GM21447 (cell line): ENCODE data around the gene PPP2CA.
A peak's percentile ranks its signal among the peaks of the same experiment; 100 is the strongest.
"Not testable (repeated sequence)": the region's sequence is repeated elsewhere in the genome, so short reads cannot be mapped to it uniquely, and the experiment has no call there.

Source experiments
- ATAC-seq: cut with Tn5 transposase; IDR thresholded peaks from one replicate; pipeline ENCODE4 v1.9.1; 2021; ENCODE audit not compliant: unreplicated experiment

PPP2CA gene

DNA sequence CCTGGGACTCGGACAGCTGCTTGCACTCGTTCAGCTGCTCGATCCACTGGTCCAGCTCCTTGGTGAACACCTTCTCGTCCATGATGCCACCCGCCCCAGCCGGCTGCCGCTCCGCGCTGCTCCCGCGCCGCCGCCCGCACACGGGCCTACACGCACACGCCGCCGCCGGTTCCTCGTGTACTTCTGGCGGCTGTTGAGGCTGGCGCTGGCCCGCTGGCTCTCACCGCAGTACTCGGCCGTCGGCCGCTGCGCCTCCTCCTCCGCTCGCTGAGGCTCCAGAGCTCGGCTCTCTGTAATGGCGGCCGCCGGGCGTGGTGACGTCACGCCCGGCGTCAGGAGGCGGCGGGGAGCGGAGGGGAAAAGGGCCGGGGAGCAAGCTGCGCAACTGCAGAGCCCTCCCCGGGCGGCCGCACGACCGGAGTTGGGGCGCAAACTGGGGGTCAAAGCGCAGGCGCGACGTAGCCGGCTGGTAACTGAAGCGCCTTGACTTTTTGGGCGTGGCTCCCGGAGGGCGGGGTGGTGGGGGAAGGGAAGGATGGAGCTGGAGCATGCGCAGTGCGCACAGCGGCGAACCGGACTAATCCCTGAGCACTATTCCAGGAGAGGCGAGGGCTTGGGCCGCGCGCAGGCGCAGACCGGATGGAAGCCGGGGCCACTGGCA lies at the start of gene PPP2CA:
Gene PPP2CA (minus strand): TSS at position 294 of the 661 bp plus-strand sequence. CDS start 212 bp downstream, at position 82.
- ATAC-seq: peak; percentile 77

DNA sequence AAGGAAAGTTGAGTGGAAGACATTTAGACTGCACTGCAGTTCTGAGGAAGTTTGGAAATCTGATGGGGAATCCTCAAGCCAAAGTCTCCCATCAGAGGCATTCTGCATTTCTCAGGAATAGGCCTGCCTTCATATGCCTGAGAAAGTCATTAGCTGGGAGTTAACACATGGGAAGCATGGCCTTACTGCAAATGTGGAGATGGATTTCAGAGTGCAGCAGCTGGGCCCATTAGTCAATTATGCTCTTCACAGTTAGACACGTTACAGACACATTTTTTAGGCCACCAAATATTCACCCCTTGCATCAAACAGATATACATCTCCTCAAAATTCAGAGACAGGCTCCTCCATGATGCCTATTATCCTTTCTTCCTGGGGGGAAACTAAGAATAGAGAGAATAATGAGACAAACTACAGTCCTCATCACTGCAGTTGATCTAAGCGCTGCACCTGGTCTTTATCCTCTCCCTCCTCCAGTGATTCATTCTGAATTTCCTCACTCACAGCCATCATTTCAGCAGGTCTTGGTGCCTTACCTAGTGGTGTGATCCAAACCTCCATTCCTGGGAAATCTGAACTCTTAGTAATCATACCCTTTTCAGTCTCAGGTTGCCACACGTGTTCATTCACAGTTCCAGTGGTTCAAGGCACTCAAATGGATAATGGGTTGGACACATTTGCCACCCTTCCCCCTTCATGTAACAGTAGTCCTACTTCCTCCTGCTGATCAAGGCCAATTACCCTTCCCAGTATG lies 47.9 kb upstream of the PPP2CA start:
- ATAC-seq: no peak

DNA sequence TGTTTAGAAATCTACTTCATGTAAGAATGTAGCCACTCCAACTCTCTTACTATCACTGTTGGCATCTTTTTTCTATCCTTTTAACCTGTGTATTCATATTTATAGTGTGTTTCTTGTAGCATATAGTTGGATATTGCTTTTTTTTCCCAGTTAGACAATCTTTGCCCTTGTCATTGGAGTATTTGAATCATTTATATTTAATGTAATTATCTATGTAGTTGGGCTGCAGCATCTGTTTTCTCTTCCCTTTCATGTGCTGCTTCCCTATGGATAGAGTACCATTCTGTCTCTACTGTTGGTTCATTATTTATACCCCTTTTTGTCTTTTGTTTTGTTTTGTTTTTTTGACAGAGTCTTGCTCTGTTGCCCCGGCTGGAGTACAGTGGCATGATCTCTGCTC lies 45.2 kb upstream of the PPP2CA start:
- ATAC-seq: no peak

DNA sequence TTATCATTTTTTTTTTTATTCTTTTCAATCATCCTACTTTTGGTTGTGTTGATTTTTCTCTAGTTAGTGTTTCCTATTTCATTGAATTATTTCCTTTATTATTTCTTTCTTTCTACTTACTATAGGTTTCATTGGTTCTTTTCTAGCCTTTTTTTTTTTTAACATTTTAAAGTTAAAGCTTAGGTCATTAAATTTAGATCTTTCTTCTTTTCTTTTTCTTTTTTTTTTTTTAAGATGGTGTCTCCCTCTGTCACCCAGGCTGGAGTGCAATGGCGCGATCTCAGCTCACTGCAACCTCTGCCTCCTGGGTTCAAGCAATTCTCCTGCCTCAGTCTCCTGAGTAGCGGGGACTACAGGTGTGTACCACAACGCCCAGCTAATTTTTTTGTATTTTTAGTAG lies 43.0 kb upstream of the PPP2CA start:
- ATAC-seq: no peak

DNA sequence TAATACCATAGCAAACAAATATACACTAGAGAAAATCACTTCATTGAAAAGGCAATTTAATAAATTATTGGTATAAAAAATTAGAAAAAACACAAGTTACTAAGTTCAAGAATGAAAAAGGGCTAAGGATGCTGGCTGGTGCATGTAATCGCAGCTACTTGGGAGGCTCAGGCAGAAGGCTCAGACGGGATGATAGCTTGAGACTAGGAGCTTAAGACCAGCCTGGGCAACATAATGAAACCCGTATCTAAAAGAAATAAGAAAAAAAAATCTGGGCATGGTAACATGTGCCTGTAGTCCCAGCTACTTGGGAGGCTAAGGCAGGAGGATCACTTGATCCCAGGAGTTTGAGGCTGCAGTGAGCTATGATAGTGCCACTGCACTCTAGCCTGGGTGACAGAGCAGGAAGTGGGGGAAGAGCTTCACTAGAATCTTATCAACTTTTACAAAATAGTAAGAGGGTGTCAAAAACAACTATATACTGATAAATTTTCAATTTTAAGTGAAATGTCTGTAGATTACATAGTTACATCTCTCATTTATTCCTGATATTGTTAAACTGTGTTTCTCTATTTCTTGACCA lies 42.2 kb upstream of the PPP2CA start:
- ATAC-seq: no peak

DNA sequence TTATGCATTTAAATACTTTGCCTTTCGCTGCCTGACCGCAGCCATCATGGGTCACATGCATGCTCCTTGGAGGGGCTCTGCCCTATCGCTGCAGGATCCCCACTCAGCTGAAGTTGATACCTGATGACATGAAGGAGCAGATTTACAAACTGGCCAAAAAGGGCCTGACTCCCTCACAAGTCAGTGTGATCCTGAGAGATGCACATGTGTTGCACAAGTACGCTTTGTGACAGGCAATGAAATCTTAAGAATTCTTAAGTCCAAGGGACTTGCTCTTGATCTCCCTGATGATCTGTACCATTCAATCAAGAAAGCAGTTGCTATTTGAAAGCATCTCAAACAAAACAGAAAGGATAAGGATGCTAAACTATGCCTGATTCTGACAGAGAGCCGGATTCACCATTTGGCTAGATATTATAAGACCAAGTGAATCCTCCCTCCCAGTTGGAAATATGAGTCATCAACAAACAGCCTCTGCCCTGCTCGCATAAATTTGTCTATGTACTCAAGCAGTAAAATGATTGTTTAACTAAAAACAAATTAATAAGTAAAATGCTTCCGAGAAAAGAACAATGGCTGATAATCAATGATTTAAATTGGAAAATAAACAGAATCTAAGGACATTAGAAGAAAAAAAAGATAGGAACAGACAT lies 41.6 kb upstream of the PPP2CA start:
- ATAC-seq: no peak

DNA sequence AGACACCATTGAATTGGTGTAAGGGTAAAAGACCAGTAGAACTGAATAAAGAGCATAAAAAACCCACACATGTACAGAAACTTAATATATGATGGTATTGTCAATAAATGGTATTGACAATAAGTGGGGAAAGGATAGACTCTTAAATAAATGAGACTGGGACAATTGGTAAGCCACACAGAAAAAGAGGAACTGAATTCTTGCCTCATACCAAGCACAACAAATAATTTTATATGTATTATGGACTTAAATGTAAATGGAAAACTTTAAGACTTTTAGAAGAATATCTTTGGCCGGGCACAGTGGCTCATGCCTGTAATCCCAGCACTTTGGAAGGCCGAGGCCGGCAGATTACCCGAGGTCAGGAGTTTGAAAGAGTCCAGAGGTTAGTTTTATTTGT lies 37.9 kb upstream of the PPP2CA start:
- no peak for ATAC-seq

DNA sequence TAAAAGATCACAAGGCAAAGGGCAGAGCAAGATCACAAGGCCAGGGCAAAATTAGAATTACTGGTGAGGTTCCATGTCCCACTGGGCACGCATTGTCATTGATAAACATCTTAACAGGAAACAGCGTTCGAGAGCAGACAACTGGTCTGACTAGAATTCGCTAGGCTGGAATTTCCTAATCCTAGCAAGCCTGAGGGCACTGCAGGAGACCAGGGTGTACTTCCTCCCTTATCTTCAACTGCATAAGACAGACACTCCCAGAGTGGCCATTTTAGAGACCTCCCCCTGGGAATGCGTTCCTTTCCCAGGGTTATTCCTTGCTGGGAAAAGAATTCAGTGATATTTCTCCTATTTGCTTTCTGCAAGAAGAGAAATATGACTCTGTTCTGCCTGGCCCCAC lies 36.8 kb upstream of the PPP2CA start:
- not testable (repeated sequence) for ATAC-seq

DNA sequence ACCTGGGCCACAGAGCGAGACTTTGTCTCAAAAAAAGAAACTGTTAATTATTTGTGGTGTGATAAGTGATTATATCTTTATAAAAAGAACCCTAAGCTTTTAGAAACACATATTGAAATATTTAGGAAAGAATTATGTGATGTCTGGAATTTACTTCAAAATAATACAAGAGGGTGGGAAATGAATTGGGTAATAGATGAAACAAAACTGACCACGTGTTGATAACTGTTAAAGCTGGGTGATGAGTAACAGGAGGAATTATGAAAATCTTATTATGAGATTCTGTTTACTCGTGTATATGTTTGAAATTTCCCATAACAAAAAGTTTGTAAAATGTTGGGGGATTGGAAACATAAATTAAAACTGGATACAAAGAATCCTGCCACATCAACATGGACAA lies 33.0 kb upstream of the PPP2CA start:
- ATAC-seq: no peak

DNA sequence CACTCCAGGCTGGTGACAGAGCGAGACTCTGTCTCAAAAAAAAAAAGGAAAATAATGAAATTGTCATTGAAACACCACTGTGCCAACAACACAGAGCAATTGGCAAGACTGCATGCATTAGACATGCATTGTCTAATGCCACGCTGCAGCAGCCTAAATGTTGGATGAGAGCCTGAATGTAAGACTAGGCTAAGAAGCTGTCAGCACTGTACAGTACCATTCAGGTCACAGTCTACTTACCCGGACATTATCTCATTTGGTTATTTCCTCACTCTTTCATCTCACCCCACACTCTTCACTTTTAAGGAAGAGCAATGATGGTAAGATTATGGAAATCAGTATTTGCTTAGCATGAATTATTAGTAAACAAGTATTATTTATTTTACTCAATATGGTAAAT lies 31.3 kb upstream of the PPP2CA start:
- ATAC-seq: no peak

DNA sequence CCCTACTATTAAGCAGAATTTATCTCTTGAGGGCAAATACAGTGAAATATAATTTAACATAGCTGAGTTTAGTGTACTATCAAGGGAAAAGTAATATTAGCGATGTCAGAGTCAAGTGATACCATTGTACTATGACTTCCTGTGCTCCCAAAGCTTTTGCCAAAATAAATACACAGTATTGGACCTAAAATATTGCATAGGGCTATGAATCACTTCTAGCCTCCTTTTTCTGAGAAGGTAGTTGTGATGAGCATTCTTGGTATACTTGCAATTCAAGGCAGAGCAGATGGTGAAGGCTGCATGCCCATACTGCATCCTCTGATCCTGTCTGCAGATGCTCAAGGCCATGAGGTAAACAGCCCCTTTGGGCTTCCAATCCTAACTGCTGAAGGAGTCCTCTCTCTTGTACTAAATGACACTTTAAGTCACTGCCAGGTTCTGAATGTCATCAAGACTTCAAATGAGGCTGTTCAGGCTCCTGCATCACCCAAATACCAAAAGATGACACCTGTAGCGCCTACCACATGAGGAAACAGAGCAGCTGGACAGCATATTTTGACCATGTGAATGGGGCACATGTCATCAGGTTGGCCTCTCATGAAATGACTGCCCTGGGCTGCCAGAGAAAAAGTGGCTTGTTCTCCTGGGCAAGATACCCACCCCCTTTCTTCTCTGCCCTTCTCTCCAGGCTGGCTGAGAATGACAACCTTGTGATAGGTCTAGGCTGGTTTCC lies 29.7 kb upstream of the PPP2CA start:
- ATAC-seq: no peak

DNA sequence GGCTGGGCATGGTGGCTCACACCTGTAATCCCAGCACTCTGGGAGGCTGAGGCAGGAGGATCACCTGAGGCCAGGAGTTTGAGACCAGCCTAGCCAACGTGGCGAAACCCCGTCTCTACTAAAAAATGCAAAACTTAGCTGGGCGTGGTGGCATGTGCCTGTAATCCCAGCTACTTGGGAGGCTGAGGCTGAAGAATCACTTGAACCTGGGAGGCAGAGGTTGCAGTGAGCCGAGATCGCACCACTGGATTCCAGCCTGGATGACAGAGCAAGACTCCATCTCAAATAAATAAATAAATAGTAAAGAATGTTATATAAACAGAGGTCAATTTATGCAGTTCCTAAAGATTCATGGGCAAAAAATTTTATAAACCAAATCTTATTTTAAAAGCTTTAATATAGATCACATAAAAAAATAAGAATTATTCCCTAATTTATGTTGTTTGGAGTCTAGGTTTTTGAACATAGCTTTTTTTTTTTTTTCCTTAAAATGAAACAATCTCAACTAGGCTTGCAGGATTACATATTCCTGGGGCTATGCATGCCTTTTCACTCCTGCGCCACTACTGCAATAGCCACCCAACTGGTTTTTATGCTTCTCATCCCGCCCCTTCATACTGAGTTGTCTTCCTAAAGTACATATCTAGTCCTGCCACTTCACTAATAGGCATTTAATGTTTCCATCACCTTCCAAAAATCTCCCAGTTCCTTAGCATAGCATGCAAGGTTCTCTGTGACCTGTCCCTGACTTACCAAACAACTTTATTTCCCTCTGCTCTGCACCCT lies 27.7 kb upstream of the PPP2CA start:
- ATAC-seq: not testable (repeated sequence)

DNA sequence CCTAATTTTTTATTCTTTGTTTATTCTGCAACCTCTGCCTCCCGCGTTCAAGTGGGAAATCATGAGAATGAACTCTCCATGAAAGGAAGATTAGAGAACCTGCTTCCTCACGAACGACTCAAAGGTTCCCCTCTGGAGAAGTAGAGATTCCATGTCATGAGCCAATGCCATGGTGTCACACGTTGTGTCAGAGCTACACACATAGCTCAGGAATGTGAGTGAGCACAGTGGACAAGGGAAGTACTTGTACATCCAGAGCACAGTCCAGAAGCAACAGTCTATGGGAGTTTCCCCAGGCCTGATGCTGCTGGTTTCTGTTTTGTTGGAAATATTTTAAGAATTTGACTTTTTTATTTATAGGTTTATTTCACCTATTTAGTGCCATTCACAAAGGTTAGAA lies 26.8 kb upstream of the PPP2CA start:
- no peak for ATAC-seq

DNA sequence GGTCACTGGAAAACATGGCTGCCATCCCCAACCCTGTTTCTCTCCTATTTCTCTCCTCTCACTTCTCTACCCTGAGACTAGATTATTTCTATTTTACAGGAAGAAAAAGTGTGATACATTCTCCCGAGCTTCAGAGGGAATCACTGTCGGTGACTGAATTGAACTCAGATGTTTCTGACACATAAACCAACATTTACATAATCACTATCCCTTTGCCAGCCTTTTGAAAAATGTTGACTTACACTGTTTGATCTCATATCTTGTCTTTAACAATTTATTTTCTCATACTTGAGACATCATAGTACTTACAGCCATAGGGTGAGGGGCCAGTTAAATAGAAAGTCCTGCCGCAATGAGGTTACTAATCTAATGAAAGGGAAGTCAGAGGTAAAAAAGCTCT lies 25.1 kb upstream of the PPP2CA start:
- no peak for ATAC-seq

DNA sequence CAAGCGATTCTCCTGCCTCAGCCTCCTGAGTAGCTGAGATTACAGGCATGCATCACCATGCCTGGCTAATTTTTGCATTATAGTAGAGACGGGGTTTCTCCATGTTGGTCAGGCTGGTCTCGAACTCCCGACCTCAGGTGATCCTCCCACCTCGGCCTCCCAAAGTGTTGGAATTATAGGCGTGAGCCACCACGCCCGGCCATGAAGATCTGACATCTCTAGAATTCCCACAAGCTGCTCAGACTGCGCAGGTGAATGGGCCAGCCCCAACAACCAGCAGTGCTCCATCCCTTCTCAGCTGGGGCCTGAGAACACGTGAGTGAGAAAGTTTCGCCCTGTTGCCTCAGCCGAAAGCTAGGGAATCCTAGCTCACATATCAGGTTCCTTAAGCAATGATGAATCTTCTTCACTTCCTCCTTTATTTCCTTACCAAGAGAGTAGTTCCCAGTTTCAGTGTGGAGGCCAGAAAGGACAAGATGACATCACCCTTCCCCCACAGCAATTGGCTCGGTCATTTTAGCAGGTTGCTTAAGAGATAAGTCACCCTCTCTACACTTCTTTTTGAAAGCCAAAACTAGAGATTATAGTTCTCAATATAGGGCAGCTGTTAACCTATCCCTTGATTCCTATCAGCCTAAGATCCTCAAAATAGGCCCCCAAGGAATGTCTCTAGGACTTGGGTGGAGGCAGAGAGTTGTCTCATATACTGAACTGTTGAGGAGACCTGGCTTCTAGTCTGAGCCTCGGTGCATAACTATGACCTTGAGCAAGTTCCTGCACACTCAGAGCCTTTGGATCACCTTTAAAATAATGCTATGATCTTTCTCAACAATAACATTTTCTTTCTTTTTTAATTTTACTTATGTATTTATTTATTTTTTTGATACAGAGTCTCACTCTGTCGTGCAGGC lies 23.9 kb upstream of the PPP2CA start:
- ATAC-seq: no peak

DNA sequence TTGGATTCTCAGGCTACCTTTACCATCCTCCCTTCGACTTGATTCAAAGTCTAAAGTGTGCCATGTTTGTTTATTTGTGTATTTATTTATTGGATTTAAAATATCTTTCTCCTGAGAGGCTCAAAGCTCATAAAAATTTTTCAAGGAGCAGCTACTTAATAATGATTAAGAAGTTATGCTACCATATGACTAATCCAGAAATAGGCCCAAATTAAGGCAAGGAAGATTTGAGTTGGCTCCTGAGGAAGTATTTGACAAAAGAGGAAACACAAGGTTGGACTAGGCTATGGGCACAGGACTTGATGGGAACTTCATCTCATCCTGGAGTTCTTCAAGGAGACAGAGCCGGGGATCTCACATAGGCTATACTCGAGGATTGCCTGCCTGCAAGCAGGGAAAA lies 22.4 kb upstream of the PPP2CA start:
- ATAC-seq: no peak

DNA sequence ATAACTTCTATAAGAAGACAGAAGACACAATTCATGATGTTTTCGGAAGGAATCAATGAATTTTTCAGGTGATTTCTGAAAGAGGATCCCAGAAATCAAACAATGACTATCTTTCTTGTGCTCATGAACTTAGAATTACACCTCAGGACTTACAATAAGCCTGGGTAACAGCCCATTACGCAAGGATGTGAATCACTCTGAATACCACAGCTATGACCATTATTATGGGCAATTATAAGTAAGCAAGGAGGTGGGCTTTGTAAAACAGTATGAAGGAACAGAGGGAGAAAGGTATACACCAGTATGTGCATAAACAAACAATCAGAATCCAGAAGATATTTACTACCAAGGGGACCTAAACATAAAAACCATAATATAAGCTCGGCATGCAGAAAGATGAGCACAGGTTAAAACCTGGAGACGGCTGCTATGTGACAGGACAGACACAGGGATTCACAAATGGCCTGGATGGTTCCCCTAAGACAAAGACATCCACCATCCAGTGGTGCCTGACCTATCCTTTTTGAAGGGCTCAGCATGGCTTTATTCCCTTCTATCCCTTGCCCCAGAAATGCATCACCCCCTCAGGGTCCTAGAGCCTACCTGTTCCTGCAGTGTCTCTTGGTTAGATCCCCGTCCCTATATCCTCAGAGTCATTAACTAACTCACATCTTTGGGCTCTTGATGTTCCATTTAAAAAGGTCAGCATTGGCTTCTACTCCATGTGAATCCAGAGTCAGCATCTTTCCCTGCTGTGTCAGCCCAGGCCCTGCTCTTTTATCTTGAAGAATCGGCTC lies 21.8 kb upstream of the PPP2CA start:
- no peak for ATAC-seq

DNA sequence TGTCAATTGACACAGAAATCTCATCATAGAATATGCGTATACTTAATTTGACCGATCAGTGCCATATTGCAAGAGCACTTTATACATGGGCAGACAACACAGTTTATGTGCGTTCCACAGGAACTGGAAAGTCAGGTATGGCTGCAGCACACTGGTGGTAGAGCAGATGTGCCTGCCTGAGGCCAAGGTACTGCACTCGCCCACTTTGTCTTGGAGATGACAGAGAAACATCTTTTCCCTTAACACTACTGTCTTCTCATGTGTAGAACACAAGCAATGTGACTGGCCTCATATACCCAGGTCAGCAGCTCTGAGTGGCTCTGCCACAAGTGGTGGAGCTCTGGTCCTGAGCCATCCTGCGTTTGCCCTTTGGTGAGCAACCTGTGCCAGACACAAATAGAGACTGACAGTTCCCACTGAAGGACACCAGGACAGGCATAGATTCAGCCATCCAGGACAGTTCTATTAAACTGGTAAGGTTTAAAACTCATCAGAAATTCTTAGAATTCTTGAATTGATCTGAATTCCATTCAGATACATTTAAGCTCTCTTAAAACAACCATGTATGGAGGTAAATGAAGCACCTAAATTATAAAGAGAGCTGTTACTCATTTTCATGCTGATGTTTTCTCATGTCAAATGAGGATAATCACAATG lies 21.0 kb upstream of the PPP2CA start:
- ATAC-seq: no peak
